ENCODE results near the gene CA4.
"Not testable (repeated sequence)": the region's sequence is repeated elsewhere in the genome, so short reads cannot be mapped to it uniquely, and the experiment has no call there.

Gene CA4

DNA sequence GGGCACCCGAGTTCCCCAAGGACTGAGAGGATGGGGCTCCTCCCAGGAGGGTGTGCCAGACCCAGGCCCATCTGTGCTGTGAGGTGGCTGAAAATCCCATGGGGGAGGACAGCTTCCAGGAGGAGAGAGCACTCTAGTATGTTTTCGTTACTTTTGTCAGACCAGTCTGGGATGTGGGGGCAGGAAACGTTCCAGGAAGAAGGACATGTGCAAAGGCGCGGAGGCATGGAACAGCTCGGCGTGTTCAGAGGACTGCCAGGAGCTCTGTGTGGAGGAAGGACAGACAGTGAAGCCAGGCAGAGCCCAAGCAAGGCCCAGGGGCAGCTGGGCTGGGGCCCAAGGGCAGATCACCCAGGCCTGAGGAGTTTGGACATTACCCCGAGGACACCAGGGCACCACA lies 7.0 kb downstream of the CA4 start:
- no peak for DNase-seq

DNA sequence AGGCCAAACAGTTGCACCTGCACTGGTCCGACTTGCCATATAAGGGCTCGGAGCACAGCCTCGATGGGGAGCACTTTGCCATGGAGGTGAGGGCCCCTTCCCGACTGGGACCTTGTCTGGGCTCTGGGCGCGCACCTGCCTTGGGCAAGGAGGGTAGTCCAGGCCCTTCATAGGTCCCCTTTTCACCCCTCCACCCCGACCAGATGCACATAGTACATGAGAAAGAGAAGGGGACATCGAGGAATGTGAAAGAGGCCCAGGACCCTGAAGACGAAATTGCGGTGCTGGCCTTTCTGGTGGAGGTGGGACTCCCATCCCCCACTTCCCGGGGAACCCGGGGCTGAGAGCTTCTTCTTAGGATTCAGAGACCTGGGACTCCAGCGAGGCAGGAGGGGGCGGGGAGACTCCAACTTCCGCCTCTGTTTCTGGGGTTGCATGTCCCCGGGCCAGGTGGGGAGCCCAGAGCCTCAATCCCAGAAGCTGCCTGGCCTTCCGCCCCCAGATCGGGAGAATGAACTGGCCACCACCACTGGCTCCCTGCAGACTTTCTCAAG lies 7.8 kb downstream of the CA4 start:
- DNase-seq, result no peak

DNA sequence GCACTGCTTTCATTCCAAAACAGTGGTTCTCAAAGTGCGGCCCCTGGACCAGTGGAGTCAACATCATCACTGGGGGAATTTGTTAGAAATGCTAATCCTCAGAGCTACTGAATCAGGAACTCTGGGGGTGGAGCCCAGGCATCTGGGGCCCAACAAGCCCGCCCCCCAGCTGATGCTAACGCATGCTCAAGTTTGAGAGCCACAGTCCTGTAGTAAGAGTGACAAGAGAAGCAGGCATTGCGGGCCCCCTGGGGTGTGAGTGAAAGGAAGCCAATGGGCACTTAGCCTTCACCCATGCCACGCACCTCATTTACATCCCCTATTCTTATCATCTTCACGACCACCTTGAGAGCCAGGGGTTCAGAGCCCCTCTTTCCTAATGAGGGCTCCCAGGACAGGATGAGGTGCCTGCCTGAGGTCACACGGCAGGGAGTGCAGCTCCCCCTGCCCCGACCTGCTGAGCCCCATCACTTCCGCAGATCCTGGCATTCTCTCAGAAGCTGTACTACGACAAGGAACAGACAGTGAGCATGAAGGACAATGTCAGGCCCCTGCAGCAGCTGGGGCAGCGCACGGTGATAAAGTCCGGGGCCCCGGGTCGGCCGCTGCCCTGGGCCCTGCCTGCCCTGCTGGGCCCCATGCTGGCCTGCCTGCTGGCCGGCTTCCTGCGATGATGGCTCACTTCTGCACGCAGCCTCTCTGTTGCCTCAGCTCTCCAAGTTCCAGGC lies 9.1 kb downstream of the CA4 start:
- DNase-seq, result no peak

DNA sequence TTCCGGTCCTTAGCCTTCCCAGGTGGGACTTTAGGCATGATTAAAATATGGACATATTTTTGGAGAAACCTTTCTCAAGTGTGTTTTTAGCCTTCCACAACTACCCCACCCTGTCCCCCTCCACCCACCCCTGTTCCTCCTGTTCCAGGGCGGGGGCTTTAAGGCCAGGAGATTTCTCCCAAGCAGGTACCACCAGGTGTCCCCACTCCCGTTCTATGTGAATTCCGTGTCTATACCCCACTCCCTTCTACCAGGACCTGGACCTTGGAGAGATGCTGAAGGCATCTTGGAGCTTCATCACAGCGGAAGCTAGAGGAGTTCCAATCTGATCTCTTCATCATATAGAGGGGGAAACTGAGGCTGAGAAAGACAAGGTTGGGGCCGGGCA lies 9.7 kb downstream of the CA4 start:
- DNase-seq, result no peak

DNA sequence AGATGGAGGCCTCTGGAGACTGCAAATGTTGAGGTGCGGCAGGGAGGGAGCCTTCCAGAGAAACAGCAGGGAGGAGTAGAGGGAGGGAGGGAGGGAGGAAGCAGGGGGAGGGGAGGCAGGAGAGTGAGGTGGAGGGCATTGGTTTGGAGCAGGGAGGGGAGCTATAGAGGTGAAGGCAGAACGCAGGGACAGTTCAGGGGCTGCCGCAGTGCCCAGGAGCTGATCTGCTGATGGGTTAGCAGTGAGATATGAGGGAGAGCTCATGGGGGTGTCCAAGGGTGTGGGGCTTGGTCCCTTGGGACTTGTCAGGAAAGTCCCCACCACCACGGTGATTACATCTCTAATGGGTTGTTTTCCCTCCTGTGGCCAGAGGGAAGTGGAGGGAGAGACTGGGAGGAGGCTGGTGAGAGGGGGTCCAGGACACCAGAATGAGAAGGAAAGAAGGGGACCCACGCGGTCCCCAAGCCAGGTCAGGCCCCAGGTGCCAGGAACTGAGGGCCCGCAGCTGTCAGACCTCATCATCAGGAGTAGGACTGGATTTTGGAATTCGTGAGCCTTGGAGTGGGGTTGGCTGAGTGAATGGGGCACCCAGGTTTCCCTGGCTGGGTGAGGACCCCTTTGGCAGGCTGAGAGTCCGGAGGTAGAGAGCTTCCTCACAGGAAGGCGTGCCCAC lies 11.2 kb downstream of the CA4 start:
- no peak for DNase-seq

DNA sequence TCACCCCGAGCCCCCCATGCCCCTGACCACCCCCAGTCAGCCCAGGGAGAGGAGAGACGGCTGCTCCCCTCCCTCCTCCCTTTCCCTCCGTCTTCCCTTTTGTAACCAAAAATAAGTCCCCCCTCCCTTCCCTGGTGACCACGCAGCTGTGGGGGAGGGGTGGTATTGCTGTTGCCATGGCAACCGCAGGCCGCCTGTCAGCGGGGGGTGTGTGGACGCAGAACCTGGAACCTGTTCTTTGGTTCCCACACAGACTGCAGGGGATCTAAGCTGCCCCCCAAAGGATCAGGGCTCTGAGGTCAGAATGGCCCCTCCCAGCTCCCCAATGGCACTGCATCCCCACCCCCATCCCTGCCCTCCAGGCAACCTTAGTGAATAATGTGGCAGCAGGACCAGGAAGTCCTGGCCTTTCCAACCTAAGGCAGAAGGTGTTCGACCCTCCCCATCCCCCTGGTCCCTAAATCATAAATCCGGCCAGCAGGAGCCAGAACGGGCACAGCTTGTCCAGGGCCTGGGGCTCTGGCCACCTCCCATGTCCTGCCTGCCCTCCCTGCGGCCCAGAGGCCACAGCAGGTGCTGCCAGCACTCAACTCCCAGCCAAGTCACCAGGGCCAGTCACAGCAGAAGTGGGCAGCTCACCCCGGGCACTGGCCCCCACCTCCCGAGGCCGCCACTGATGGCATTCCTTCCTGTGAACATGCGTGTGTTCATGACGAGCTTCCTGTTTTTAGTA lies 12.0 kb downstream of the CA4 start:
- no peak for DNase-seq

DNA sequence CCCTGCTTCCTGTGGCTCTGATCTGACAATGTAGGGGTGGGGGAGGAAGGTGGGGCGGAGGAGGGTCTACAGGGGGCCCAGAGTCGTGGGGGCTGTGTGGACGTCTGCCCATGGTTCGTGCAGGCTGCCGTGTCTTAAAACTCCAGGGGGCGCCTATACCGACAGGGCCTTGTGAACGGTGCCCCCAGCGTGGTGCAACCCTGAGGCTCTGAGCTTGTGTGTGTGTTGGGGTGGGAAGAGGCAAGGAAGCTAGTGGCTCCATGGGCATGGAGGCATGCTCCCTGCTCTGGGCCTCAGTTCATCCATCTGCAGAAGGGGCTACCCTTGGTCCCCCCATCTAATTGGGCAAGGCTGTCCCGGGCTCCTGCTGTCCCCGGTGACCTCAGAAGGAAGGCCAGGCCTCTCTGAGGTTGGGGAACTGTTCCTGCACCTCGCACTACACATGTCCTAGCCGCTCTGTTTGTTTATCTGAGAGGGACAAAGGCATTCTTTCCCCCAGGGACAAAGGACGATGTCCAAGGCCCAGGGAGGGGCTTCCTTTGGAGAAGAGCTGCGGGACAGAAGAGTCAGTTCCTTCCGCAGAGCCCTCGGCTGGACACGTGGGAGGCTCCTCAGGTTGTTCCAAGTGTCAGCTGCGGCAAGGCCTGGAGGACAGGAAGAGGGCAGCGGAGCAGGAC lies 13.5 kb downstream of the CA4 start:
- DNase-seq, result no peak

GRCh38 chr17:60164164-60164563 lies 14.4 kb downstream of the CA4 start:
- no peak for DNase-seq

DNA sequence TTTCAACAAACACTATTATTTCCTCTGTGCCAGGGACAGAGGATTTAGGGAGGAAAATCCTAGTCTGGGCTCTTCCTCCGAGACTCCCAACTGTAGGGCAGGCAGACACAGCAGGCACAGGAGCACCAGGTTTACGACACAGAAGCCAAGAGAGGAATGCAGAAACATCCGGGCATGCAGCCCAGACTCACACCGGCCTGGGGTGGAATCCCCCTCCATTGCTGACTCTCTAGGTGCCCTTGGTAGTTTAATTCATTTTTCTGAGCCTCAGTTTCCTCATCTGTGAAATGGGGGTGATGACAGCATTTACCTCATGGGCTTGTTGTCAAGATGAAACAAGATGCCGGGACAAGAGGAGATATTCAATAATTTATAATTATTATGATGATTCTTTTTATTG lies 14.9 kb downstream of the CA4 start:
- DNase-seq, result no peak

- DNase-seq, result no peak
Measured at GRCh38 chr17:60165223-60165622, 15.4 kb downstream of the CA4 start.

DNA sequence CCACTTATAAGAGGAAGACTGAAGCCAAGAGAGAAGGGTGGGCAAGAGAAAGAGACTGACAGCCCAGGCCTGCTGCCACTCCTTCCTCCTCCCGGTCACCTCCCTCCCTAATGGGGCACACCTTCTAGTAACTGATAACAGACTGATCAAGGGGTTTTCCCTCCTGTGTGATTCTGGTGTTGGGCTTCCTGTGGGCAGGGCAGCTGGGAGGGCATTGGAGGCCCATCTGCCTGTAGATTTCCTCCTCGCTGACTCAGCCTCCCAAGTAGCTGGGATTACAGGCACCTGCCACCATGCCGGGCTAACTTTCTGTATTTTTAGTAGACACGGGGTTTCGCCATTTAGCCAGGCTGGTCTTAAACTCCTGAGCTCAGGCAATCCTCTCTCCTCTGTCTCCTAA lies 16.2 kb downstream of the CA4 start:
- no peak for DNase-seq

DNA sequence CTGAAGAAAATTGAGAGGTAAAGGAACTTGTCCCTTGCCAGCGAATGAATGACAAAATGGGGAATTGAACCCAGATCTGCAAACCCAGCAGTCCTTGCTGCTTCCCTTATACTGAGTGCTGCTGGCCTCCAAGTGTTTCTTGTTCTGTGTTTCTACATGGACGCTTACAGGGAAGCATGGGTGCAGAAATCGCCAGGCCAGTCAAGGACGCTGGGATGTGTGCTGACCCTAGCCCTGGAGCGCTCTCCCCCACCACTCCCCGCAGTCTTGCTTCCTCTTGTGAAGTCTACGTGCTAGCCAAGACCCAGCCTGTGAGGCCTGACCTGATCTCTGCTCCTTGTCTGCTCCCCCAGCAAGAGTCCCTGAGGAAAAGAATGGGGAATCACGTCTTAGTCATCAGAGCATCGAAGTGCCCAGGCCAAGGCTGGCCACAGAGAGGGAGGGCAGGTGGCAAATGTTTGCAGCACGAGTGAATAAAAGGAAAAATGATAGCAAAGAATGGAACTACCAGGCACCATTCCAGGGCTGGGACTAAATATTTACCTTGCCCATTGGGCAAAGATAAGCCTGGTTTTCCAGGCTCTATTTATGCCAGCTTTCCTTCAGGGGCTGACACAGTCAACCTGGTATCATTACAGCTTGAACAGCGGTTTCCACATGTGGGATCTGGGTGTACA lies 17.4 kb downstream of the CA4 start:
- no peak for DNase-seq

DNA sequence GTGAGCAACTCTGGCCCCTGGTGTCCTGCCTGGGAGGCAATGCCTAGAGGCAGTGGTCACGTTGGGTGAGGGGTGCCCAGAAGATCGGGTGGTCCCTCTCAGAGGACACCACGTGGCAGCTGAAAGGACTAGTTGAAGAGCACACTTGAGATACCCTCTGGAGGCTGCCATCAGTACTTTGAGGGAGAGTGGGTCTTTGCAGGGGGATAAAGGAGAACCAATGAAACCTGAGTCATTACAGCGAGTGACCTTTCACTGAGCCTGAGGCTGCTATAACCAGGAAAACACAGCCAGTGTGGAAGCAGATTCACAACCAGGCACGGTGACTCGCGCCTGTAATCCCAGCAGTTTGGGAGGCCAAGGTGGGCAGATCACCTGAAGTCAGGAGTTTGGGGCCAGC lies 18.9 kb downstream of the CA4 start:
- DNase-seq, result no peak

DNA sequence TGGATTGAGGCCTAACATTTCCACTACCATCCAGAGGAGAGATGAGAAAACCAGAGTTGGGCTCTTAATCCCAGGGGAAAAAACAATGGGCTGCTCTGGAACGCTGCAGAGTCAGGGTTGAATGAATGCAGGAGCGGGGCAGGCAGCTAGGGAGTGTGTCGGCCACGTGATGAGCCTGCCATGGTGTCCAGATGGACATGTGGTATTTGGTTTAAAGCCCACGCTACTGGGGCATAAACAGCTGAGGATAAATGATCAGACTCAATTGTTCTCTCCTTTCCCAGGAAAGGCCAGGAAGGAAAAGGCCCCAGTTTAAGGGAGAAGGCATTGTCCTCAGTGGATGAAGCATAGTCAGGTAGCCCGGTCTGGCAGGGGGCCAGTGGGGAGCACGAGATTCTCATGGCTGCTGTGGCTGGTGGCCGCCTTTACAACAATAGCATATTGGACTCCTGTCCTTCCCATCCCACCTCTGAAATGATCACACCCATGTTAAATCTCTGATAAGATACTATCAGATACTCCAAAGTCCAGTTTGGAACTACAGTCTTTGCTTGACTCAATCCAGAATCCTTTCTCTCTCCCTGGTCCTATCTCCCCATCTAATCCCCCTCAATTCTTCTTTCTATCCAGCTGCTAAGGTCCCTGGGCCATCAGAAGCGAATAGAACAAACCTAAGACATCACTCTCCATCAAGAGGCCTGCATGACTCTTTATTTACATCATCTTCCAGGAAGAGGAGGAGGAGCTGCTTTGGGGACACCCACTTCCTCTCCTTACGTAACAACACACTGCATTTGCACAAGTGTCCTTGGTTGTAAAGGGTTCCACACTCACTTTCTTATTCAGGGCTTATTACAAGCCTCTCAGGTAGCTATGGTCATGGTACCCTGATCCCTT lies 20.4 kb downstream of the CA4 start:
- no peak for DNase-seq

- no peak for DNase-seq
Measured at GRCh38 chr17:60170835-60171752, 21.3 kb downstream of the CA4 start.

DNA sequence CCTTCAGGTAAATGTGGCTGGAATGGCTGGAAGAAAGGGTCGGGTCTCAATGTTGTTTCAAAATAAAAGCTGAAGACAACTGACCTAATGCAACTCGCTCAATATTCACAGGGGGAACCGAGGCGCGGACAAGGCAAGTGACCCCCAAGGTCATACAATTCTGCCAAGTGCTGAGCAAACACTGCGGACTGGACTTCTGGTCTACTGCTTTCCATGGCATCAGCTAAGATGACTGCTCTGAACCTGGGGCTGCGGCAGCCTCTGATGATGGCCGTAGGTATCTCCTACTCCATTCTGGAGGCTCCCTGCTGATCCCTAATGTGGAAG lies 21.9 kb downstream of the CA4 start:
- DNase-seq, result no peak

DNA sequence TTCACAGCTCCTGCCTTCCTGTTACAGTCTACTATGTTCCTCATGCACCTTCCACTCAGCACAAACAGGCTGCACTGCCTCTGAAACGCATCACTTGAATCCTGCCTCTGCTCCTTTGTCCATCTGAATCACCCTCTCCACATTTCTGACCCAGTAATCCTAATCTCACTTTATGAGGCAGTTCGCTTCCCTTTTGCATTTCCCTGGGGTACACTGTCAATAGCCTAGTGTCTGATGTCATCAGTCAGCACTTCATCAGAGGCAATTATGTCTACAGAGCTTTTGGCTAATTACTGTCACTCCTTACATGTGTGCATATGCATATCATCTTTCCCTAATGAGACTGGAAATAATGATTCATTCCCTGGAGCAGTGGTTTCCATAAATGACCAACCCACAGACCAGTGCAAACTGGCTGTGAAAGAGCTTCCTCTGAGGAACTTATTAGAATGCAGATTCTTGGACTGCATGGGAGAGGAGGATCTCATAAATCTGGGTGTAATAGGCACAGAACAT lies 23.6 kb downstream of the CA4 start:
- DNase-seq, result no peak

DNA sequence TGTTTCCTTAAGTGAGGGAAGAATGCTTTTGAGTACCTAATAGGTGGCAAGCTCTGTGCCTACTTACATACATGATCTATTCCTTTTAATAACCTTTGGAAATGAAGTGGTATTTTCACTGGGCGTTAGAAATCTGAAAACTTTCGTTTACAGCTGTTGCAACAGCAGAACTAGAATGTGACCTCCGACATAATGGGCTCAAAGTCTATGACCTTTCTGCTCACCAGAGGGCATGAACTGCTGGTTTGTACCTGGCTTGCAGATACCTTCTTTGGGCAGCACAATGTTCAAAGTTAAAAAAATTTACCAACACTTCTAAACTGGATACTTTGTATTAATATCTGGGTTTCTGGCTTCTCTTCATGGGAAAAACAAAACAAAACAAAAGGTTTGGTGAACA lies 24.3 kb downstream of the CA4 start:
- no peak for DNase-seq

GRCh38 chr17:60174767-60175166 lies 25.0 kb downstream of the CA4 start:
- not testable (repeated sequence) for DNase-seq

GRCh38 chr17:60176763-60177162 lies 27.0 kb downstream of the CA4 start:
- DNase-seq, result not testable (repeated sequence)

Measured in KG1 (cell line).